Stimulated activated CD8-positive, alpha-beta memory T cell treated with anti-CD3 and anti-CD28 coated beads, Interleukin-12 subunit alpha, Interleukin-12 subunit beta, amount 100 ng/mL, for 24 hours (primary cell): ENCODE results near the gene CFAP46.

ENCODE experiments used
- DNase-seq: peaks from one replicate; pipeline ENCODE4 v3.0.0-alpha.2; 2020; ENCODE audit errors: extremely low read depth

CFAP46 gene

DNA sequence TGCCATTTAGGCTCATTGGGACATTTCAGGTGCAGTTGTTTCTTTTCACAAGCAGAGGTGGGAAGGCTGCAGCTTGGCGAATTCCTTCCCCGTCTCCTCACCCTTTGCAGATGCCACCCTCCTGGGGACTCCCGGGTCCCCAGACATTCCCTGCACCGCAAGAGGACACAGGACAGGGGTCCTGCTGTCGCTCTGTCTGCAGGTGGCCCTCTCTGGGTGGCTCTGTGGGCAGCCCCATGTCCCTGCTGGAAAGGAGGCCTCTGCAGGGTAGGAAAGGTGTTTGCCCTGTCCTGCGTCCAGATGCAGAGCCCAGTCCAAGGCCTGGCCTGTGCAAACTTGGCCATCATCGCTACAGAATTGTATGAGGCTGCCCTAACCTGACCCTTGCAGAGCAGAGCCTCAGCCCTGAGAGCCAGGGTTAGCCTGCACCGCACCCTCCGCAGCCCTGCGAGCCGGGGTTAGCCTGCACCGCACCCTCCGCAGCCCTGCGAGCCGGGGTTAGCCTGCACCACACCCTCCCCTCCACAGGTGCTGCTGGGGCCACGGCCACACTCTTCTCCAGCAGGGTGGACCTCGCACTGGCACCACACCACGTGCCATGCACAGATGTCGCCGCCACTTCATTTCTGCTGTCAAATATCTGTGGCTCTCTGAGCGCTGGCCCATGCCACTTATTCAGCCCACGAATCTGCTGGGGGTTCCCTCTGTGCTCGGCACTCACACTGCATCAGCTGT, 61.0 kb downstream of the CFAP46 start:
- DNase-seq, result no peak

GRCh38 chr10:132880128-132880981, 62.0 kb downstream of the CFAP46 start:
- no peak for DNase-seq

DNA sequence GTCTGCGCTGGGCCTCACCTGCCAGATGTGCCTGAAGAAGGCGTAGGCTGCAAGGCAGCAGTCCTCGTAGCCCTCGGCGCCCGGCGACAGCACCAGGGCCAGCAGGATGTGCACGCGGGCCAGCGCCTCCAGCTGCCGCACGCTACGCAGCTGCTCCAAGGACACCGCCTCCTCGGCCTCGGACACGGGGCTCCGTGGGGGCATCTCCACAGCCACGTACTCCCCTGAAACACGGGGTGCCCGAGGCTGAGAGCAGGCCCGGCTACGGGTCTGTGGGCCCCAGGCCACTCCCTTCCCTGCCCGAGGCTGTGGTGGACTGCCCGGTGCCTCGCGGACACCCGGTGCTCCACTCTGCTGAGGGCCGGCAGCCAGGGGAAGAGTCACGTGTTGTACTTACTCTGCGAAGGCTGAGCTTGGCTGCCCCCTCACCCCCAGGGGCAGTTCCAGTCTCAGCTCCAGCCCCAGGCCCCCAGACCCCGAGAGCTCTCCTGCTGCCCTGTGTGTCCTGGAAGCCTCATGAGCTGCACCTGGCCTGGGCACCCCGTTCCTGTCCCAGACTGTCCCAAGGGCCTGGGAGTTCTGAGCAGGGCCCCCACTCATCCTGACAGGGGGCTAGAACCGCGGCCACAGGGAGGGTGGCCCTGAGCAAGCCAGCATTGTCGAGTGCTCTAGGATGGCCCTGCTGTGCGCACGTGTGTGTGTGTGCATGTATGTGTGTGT, 62.8 kb downstream of the CFAP46 start:
- DNase-seq, result no peak

GRCh38 chr10:132878730-132879407, 63.5 kb downstream of the CFAP46 start:
- no peak for DNase-seq

DNA sequence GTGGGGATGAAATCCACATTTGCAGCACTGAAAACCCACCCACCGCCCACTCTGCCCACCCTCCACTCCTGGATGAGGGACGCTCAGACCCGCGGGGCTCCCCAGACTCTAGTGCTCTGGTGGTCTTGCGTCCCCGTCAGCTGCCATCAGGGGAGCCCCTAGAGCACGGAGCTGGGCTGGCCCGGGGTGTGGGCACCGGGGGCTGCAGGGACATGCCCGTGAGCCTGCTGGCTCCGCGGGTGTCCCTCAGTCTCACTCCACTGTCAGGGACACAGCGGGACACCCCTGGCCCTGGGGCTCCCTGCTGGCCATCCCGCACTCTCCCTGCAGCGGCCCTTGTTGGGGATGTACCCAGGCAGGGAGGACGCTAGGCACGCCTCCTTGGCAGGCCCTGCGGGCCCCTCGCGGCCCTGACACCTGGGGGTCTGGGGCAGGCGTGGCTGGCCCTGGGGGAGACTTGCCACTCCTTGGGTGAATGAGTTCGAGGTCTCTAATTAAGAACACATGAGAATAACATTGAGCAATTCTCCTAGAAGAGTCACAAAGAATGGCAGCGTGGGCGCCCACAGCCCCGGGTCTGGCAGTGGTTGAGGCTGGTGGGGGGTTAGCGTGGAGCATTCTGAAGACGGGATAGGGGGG, 64.2 kb downstream of the CFAP46 start:
- no peak for DNase-seq

- no peak for DNase-seq
Measured at GRCh38 chr10:132877473-132877872, 64.9 kb downstream of the CFAP46 start.

GRCh38 chr10:132876993-132877431, 65.4 kb downstream of the CFAP46 start:
- no peak for DNase-seq

- DNase-seq, result no peak
Measured at GRCh38 chr10:132876131-132876860, 66.1 kb downstream of the CFAP46 start.

DNA sequence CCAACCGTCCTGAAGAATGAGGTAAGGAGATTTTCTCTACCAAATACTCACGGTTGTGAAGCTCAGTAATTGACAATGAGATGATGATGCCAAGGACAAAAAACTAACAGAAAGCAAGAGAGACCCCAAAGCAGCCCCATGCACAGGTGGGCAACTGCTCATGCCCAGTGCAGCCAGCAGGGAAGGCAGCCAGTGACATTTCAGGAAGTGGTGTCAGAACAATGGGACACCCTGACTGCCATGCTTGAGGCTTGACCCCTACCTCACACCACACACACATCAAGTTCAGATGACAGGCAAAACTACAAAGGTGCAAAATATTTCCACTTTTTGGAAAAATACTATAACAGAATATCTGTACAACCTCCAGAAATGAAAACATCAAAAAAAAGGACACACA, 66.9 kb downstream of the CFAP46 start:
- no peak for DNase-seq

DNA sequence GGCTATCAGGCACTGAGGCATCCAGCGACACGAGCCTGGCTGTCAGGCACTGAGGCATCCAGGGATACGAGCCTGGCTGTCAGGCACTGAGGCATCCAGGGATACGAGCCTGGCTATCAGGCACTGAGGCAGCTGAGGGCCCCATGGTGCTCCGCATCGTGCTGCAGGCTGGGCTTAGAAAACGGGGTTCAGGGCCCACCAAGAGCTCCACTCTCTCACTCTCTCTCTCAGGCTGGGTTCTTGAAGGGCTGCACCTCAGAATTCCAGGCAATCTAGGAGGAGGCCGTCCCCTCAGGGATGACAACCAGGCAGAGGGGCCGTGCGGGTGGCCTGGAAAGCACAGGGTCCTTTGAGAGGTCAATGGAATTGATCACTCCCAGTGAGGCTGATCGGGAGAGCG, 69.0 kb downstream of the CFAP46 start:
- no peak for DNase-seq

DNA sequence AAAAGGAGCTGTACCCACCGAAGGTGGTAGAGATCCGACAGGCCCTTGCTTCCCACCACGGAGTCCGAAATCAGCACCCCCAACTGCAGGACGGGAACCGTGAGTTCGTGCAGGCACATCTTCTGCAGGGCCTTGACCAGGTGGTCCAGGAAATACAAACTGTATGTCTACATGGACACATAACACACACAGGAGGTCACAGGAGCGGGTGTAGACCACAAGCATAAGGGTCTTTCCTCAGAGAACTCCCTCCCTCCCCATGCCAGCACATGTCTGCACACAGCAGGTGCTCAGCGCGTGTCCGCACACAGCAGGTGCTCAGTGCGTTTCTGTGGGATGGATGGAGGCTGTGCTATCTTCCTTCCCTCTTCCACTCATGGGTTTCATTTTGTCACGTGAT, 69.7 kb downstream of the CFAP46 start:
- DNase-seq, result no peak

DNA sequence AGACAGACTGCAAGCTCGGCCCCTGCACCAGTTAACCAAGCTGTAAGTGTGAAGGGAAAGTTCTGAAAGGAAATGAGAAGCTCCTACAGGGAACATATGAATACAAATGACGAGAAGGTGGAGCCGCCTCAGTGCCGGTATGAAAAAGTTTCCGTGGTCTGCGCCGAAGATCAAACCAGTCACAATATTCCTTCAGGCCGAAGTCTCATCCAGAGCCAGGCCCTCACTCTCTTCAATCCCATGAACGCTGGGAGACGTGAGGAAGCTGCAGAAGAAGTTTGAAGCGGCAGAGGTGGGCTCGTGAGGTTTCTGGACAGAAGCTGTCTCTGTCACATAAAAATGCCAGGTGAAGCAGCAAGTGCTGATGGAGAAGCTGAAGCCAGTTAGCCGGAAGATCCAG, 71.9 kb downstream of the CFAP46 start:
- DNase-seq, result no peak

GRCh38 chr10:132869621-132870020, 72.7 kb downstream of the CFAP46 start:
- no peak for DNase-seq

- DNase-seq, result no peak
Measured at GRCh38 chr10:132868995-132869394, 73.4 kb downstream of the CFAP46 start.

DNA sequence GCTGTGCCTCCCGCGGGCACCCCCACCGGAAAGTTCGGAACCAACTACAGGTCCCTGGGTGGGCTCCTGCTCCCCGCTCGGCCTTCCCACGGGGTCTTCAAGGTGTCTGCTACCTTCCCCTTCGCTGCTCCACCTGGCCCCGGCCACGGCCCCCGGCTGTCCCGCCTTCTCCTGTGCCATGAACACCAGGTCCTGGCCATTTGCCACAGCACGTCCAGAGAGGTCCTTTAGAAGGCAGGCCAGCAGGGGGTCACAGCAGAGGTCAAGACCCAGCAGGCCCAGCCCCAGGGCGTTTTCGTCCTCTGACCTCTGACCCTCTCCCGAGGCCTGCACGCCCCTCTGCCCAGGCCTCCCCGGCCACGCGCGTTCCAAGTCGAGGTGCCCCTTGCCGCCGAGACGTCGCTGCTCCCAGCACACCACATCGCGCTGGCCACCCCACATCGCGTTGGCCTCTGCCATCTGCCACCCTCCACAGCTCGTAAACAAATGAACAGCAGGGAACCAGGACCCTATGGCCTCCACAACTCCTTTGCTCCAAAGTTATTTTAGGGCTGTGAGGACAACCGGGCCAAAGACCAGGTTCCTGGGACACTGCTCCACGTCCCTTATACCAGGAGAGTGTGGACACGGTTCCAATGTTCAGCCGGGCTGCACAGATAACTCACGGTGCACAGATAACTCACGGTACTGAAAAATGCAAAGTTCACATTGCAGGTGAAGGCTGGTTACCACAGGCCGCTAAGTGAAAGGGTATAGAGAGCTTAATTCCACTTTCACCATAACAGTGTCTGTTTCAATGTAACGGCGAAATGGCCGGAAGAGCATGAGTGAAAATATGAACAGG, 74.3 kb downstream of the CFAP46 start:
- DNase-seq, result no peak

DNA sequence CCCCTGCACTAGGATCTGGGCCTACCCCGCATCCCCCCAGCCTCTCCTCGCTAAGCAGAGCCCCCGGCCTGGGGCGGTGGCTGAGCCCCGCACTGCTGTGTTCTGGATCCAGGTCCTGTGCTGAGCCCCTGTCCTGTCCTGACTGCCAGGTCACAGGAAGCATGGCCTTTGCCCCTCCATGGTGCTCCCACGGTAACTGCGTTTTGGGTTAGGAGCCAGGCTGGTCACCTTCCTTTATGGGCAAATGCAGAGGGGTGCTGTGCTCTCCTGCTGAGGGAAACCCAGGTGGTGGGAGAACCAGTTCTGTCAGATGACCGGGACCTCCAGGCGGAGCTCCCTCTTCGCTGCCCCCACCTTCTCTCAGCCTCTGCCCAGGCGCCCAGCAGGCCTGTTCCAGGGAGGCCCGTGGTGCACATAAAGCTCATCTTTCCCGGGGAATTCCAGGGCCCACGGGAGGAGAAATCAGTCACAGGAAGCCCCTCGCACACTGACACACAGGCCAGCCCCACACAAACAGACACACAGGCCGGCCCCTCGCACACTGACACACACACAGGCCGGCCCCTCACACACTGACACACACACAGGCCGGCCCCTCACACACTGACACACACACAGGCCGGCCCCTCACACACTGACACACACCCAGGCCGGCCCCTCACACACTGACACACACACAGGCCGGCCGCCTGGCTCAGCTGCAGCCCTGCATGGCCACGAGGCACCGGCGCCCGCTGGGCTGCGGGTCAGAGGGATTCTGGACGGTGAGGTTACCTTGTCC, 75.6 kb downstream of the CFAP46 start:
- DNase-seq, result no peak

DNA sequence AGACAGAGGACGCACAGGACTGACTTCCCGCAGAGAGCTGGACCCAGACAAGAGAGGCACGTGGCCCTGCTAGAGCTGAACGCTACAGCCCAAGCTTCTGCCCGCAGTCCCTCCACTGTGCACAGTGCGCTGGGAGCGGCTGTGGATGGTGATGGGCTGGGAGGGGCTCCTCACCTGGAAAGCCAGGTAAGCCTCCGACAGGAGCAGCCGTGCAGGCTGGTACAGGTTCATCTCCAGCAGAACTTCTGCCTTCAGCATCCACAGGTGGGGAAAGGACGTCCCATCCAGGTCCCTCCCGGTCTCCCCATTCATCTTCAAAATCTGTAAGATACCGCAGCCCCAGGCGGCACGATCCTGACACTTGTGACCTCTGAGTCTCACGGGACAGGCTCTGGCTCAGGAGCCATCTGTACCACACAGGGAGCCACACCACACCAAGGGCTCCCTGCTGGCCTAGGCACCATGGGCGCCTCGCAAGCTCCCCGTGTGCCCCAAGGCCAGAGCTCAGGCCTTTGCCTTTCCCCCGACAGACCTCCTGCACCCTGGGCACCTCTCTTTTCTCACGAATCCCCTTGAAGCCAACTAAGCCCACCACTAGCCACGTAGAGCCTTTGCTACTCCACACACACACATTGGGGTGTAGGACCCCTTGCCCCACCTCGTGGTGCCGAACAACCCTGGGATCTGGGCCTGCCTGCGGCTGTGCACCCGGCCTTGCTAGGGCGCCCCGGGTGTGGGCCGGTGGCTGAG, 76.3 kb downstream of the CFAP46 start:
- no peak for DNase-seq

DNA sequence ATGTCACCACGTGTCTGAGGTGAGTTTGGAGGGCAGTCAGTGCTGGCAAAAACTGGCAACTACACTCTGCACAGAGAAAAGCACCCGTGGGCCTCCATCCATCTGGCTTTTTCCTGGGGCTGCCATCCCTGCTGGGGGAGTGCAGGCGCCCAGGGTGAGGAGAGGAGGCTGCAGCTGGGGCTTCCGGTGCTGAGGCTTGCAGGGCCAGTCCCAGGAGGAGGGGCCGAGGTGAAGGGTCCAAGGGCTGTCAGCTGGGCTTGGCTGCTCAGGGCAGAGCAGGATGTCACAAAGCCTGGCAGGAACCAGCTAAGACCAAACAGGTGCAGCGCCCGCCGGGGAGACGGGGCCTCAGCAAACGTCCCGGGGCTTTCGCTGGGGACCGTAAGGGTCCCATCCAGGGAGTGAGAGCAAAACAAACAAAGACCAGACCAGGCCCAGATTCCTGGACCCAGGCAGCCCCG, 77.2 kb downstream of the CFAP46 start:
- DNase-seq, result no peak
